ENCODE measurements around the gene DHRS1. TPM values are rescaled to one million over a fixed set of nuclear protein-coding genes. Genes with fewer than 3 reads are reported as not detected.
A peak's percentile ranks its signal among the peaks of the same experiment; 100 is the strongest.

The DHRS1 gene
- total and polyA plus RNA-seq, 9 of the 15 experiments (the other 6 are each of a cell fraction or from before 2014, with no cell fraction given): 7.3 to 33.6 (median 13.3) TPM

GRCh38 chr14:24269910-24270536, 29.6 kb downstream of the DHRS1 start:
- ATAC-seq (no peak), FAIRE-seq (no peak), DNase-seq (ENCODE audit: extremely low read depth in 1 of 4, low spot score in 3 of 4) (no peak)
- Histone ChIP-seq H3K4me2 (ENCODE audit: insufficient read depth, low read length) (no peak overlapping the region), H3K9me1 (ENCODE audit: control insufficient read depth, insufficient read depth, low read length) (no peaks in the 10 kb centered on the region), H3K27me3 (ENCODE audit: control insufficient read depth in 2 of 2, insufficient read depth in 2 of 2, low read length in 2 of 2) (no peaks in the 10 kb centered on the region), H4K20me1 (replicated peaks; ENCODE audit: control insufficient read depth, insufficient read depth, low read length) (no peaks in the 10 kb centered on the region; the same call in 1 of the 2 replicates), H3K4me3 (no peak overlapping the region), H3K79me2 (ENCODE audit: control insufficient read depth, insufficient read depth, low read length) (peaks cover 9% of the 10 kb centered on the region; the same call in 1 of the 3 replicates), H3K36me3 (ENCODE audit: control insufficient read depth, insufficient read depth, low read length) (no peaks in the 10 kb centered on the region), H3K4me1 (replicated peaks in 1 of 2; ENCODE audit: control insufficient read depth in 2 of 2, insufficient read depth in 2 of 2, low read length in 2 of 2) (peaks cover 23 to 24% of the 10 kb centered on the region in 2 experiments; a peak in 4 of 5 replicates), H2AFZ (ENCODE audit: low read depth, low read length) (no peak overlapping the region), H3K9ac (ENCODE audit: insufficient read depth in 1 of 2, low read depth in 2 of 2, low read length in 2 of 2) (no peak overlapping the region), H3K27ac (ENCODE audit: extremely low read depth, low read depth, low read length) (no peak overlapping the region), H3K9me3 (replicated peaks; ENCODE audit: control insufficient read depth, insufficient read depth, low read depth, low read length) (no peaks in the 10 kb centered on the region)
- intact Hi-C loops (cut with micrococcal nuclease): loop anchor here (2.0 kb wide), 1 partner anchor 27 kb away; the partner anchor contains the start of gene TINF2
- ChIA-PET CTCF (ENCODE audit: low intra/inter-chr PET ratio) (interaction anchor here (1.0 kb wide), 1 partner anchor 27 kb away, joined by 3 read pairs; the partner anchor contains the start of gene TINF2), POLR2A (interaction anchor here (0.6 to 2.1 kb wide), 7 partner anchors 8 to 139 kb away, joined by 3 to 7 read pairs (median 3); partner anchors contain the start of genes CIDEB and FITM1)
- in situ Hi-C loops (cut with MboI): no loop called here
- BruUV-seq (replicated peaks): TSS peak; percentile 71
- 92% methylated on average over 11 of the region's 14 CpGs for WGBS (ENCODE audit: insufficient coverage, low coverage, missing lambda C conversion rate)
- TF ChIP-seq RBM22 (IDR thresholded peaks at IDR 0.05; ENCODE audit: low read depth, low read length, poor library complexity, severe bottlenecking) (no peak), ZBTB2 (IDR thresholded peaks at IDR 0.05) (no peak), BCL6 (CRISPR knock-in tag; IDR thresholded peaks at IDR 0.05) (no peak), DEAF1 (CRISPR knock-in tag; IDR thresholded peaks at IDR 0.05) (no peak), TAF9B (IDR thresholded peaks at IDR 0.05; ENCODE audit: partially characterized antibody) (no peak), RHOXF2B (CRISPR knock-in tag; conservative IDR thresholded peaks at IDR 0.05) (no peak), PPARD (CRISPR knock-in tag; IDR thresholded peaks at IDR 0.05) (no peak), SIRT6 (IDR thresholded peaks at IDR 0.05; ENCODE audit: low read depth, low read length) (no peak), LCOR (CRISPR knock-in tag; IDR thresholded peaks at IDR 0.05) (no peak), NFIC (IDR thresholded peaks at IDR 0.05) (no peak), MTA2 (IDR thresholded peaks at IDR 0.05; ENCODE audit: low read depth) (no peak), ZHX1 (conservative IDR thresholded peaks at IDR 0.05; ENCODE audit: low read length) (no peak), MEIS2 (IDR thresholded peaks at IDR 0.05; ENCODE audit: partially characterized antibody) (no peak), MBD1 (CRISPR knock-in tag; IDR thresholded peaks at IDR 0.05) (no peak), RFX5 (IDR thresholded peaks at IDR 0.05; ENCODE audit: low read depth, low read length) (no peak)

Measured in K562 (cell line).